GM18502 (cell line): ENCODE measurements around the gene HCN2.
A peak's percentile ranks its signal among the peaks of the same experiment; 100 is the strongest.

ENCODE experiments used
- ATAC-seq: cut with Tn5 transposase; IDR thresholded peaks from one replicate; pipeline ENCODE4 v1.9.1; 2021; ENCODE audit warnings: mild to moderate bottlenecking; ENCODE audit not compliant: unreplicated experiment, poor library complexity

HCN2 gene

GRCh38 chr19:570937-571565 lies 18.6 kb upstream of the HCN2 start:
- ATAC-seq: no peak

- ATAC-seq: no peak
These were observed 18.1 kb upstream of the HCN2 start for GRCh38 chr19:571566-571974.

- peak; percentile 72 for ATAC-seq
These were observed 17.4 kb upstream of the HCN2 start, which contains the start of gene BSG for GRCh38 chr19:572140-572742. BSG (plus strand) TSS chr19:572596; CDS start chr19:572635, 39 bp downstream.

GRCh38 chr19:572743-573518 lies 16.8 kb upstream of the HCN2 start:
- peak; percentile 34 for ATAC-seq

GRCh38 chr19:573519-573825 lies 16.2 kb upstream of the HCN2 start:
- no peak for ATAC-seq

- ATAC-seq: no peak
These were observed 14.8 kb upstream of the HCN2 start for GRCh38 chr19:574658-575526.

- ATAC-seq: no peak
These were observed 13.9 kb upstream of the HCN2 start for GRCh38 chr19:575527-576506.

- ATAC-seq: no peak
These were observed 12.8 kb upstream of the HCN2 start for GRCh38 chr19:576768-577438.

GRCh38 chr19:577439-578392 lies 12.0 kb upstream of the HCN2 start:
- no peak for ATAC-seq

GRCh38 chr19:579111-579841 lies 10.4 kb upstream of the HCN2 start:
- no peak for ATAC-seq

- no peak for ATAC-seq
These were observed 9.9 kb upstream of the HCN2 start for GRCh38 chr19:579842-580155.

GRCh38 chr19:580274-580835 lies 9.3 kb upstream of the HCN2 start:
- ATAC-seq: no peak

- ATAC-seq: no peak
These were observed 8.1 kb upstream of the HCN2 start for GRCh38 chr19:581399-582111.

- ATAC-seq: no peak
These were observed 7.0 kb upstream of the HCN2 start for GRCh38 chr19:582497-583197.

GRCh38 chr19:583198-583967 lies 6.3 kb upstream of the HCN2 start:
- no peak for ATAC-seq
